GM23338 (cell line): Measurements from ENCODE around the gene DLGAP4. TPM values are rescaled to one million over a fixed set of nuclear protein-coding genes. Genes with fewer than 3 reads are reported as not detected.

ENCODE experiments used
- EZH2 ChIP-seq: fragments of 200-600 bp; sonication (generic); IDR thresholded peaks from one replicate; pipeline ENCODE4 v1.8.0; 2017; ENCODE audit warnings: antibody characterized with exemption, mild to moderate bottlenecking, low read depth; ENCODE audit not compliant: unreplicated experiment
- NANOG ChIP-seq: IDR thresholded peaks from 2 replicates; pipeline ENCODE4 v1.6.1; 2016; ENCODE audit warnings: antibody characterized with exemption, borderline replicate concordance
- ZNF114 ChIP-seq: fragments of 250-450 bp; sonication (Bioruptor Pico); IDR thresholded peaks from 2 replicates; pipeline ENCODE4 v1.5.0; 2020; ENCODE audit warnings: mild to moderate bottlenecking, moderate library complexity
- polyA plus RNA-seq: library from polyadenylated mRNA; unstranded; fragments of >200 nt; fragmentation: Nextera tagmentation; extraction: Ambion mirVana; gene quantifications from 2 replicates; pipeline ENCODE4 v1.2.1, GENCODE V29; 2016
- total RNA-seq: library from RNA; depleted of rRNA; stranded (reverse); fragments of >200 nt; shearing (Covaris generic); gene quantifications from 2 replicates; pipeline ENCODE4 v1.2.3, GENCODE V29; 2014
- TF ChIP-seq, protein P1 (sequence below): fragments of 250-450 bp; sonication (Bioruptor Pico); IDR thresholded peaks from 2 replicates; pipeline ENCODE4 v1.5.0; 2020; ENCODE audit warnings: mild to moderate bottlenecking, moderate library complexity
- TF ChIP-seq, protein P2 (sequence below): IDR thresholded peaks from 2 replicates; pipeline ENCODE4 v1.6.1; 2016; ENCODE audit warnings: antibody characterized with exemption
- TF ChIP-seq, protein P3 (sequence below), 2 experiments: fragments of 200-600 bp in 1 of 2; sonication (generic) in 1 of 2; conservative IDR thresholded peaks; 2 replicates each; pipeline versions ENCODE4 v1.5.1 to v1.6.1; 2016 to 2017; ENCODE audit warnings: antibody characterized with exemption in 2 of 2, low read depth in 2 of 2, mild to moderate bottlenecking in 2 of 2, moderate library complexity in 1 of 2
- TF ChIP-seq, protein P4 (sequence below): IDR thresholded peaks from one replicate; pipeline ENCODE4 v1.6.1; 2018; ENCODE audit warnings: antibody characterized with exemption; ENCODE audit not compliant: unreplicated experiment

The DLGAP4 gene
- total and polyA plus RNA-seq, 2 experiments from 2014 or later, result 46.1 to 52.2 TPM

DNA sequence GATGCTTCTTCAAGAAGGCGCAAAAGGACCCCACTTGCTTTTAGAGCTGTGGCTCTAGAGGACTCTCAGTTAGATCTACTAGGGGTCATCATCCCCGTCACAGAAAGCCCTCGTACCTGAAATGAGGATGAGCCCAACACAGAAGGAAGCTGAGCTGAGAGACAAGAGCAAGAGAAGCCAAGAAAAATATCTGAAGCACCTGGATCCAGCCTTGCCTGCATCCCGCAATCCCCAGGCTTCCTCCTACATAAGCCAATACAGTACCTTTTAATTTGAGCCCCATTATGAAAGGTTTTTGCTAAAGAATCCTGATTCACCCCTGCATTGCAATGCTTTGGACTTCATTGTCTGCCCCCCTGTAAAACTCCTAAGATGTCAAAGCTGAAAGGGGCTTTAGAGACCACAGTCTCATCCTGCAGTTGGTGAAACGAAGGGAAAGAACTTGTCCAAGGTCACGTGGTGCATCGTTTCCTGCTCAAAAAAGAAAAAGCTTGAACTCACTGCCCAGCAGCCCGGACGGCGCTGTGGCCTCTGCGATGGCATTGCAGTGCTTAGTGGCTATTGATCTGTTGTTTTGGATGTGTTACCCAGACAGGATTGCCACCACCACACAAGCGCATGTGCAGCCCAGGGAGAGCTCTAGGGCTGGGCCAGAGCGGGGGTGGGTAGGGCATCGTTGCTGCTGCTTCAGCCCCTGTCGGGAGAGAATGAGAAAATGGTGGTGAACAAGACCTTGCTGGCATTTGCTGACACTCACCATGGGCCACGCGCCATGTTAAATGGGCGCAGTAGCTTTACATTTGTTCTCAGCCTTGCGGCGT lies 41.5 kb upstream of the DLGAP4 start (continued):
- TF ChIP-seq, protein P1, sequence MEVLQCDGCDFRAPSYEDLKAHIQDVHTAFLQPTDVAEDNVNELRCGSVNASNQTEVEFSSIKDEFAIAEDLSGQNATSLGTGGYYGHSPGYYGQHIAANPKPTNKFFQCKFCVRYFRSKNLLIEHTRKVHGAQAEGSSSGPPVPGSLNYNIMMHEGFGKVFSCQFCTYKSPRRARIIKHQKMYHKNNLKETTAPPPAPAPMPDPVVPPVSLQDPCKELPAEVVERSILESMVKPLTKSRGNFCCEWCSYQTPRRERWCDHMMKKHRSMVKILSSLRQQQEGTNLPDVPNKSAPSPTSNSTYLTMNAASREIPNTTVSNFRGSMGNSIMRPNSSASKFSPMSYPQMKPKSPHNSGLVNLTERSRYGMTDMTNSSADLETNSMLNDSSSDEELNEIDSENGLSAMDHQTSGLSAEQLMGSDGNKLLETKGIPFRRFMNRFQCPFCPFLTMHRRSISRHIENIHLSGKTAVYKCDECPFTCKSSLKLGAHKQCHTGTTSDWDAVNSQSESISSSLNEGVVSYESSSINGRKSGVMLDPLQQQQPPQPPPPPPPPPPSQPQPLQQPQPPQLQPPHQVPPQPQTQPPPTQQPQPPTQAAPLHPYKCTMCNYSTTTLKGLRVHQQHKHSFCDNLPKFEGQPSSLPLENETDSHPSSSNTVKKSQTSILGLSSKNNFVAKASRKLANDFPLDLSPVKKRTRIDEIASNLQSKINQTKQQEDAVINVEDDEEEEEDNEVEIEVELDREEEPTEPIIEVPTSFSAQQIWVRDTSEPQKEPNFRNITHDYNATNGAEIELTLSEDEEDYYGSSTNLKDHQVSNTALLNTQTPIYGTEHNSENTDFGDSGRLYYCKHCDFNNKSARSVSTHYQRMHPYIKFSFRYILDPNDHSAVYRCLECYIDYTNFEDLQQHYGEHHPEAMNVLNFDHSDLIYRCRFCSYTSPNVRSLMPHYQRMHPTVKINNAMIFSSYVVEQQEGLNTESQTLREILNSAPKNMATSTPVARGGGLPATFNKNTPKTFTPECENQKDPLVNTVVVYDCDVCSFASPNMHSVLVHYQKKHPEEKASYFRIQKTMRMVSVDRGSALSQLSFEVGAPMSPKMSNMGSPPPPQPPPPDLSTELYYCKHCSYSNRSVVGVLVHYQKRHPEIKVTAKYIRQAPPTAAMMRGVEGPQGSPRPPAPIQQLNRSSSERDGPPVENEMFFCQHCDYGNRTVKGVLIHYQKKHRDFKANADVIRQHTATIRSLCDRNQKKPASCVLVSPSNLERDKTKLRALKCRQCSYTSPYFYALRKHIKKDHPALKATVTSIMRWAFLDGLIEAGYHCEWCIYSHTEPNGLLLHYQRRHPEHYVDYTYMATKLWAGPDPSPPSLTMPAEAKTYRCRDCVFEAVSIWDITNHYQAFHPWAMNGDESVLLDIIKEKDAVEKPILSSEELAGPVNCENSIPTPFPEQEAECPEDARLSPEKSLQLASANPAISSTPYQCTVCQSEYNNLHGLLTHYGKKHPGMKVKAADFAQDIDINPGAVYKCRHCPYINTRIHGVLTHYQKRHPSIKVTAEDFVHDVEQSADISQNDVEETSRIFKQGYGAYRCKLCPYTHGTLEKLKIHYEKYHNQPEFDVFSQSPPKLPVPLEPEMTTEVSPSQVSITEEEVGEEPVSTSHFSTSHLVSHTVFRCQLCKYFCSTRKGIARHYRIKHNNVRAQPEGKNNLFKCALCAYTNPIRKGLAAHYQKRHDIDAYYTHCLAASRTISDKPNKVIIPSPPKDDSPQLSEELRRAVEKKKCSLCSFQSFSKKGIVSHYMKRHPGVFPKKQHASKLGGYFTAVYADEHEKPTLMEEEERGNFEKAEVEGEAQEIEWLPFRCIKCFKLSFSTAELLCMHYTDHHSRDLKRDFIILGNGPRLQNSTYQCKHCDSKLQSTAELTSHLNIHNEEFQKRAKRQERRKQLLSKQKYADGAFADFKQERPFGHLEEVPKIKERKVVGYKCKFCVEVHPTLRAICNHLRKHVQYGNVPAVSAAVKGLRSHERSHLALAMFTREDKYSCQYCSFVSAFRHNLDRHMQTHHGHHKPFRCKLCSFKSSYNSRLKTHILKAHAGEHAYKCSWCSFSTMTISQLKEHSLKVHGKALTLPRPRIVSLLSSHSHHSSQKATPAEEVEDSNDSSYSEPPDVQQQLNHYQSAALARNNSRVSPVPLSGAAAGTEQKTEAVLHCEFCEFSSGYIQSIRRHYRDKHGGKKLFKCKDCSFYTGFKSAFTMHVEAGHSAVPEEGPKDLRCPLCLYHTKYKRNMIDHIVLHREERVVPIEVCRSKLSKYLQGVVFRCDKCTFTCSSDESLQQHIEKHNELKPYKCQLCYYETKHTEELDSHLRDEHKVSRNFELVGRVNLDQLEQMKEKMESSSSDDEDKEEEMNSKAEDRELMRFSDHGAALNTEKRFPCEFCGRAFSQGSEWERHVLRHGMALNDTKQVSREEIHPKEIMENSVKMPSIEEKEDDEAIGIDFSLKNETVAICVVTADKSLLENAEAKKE (CRISPR knock-in tag), result no peak
- TF ChIP-seq, protein P2, sequence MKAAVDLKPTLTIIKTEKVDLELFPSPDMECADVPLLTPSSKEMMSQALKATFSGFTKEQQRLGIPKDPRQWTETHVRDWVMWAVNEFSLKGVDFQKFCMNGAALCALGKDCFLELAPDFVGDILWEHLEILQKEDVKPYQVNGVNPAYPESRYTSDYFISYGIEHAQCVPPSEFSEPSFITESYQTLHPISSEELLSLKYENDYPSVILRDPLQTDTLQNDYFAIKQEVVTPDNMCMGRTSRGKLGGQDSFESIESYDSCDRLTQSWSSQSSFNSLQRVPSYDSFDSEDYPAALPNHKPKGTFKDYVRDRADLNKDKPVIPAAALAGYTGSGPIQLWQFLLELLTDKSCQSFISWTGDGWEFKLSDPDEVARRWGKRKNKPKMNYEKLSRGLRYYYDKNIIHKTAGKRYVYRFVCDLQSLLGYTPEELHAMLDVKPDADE, result no peak
- TF ChIP-seq NANOG (no peak), ZNF114 (CRISPR knock-in tag) (no peak), EZH2 (no peak)
- TF ChIP-seq, protein P3, sequence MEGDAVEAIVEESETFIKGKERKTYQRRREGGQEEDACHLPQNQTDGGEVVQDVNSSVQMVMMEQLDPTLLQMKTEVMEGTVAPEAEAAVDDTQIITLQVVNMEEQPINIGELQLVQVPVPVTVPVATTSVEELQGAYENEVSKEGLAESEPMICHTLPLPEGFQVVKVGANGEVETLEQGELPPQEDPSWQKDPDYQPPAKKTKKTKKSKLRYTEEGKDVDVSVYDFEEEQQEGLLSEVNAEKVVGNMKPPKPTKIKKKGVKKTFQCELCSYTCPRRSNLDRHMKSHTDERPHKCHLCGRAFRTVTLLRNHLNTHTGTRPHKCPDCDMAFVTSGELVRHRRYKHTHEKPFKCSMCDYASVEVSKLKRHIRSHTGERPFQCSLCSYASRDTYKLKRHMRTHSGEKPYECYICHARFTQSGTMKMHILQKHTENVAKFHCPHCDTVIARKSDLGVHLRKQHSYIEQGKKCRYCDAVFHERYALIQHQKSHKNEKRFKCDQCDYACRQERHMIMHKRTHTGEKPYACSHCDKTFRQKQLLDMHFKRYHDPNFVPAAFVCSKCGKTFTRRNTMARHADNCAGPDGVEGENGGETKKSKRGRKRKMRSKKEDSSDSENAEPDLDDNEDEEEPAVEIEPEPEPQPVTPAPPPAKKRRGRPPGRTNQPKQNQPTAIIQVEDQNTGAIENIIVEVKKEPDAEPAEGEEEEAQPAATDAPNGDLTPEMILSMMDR (conservative IDR thresholded peaks at IDR 0.05; ENCODE audit: low read depth in 2 of 2), result no peak
- TF ChIP-seq, protein P4, sequence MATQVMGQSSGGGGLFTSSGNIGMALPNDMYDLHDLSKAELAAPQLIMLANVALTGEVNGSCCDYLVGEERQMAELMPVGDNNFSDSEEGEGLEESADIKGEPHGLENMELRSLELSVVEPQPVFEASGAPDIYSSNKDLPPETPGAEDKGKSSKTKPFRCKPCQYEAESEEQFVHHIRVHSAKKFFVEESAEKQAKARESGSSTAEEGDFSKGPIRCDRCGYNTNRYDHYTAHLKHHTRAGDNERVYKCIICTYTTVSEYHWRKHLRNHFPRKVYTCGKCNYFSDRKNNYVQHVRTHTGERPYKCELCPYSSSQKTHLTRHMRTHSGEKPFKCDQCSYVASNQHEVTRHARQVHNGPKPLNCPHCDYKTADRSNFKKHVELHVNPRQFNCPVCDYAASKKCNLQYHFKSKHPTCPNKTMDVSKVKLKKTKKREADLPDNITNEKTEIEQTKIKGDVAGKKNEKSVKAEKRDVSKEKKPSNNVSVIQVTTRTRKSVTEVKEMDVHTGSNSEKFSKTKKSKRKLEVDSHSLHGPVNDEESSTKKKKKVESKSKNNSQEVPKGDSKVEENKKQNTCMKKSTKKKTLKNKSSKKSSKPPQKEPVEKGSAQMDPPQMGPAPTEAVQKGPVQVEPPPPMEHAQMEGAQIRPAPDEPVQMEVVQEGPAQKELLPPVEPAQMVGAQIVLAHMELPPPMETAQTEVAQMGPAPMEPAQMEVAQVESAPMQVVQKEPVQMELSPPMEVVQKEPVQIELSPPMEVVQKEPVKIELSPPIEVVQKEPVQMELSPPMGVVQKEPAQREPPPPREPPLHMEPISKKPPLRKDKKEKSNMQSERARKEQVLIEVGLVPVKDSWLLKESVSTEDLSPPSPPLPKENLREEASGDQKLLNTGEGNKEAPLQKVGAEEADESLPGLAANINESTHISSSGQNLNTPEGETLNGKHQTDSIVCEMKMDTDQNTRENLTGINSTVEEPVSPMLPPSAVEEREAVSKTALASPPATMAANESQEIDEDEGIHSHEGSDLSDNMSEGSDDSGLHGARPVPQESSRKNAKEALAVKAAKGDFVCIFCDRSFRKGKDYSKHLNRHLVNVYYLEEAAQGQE, result no peak
